HCT116 (cell line): ENCODE data around the gene SAMD9L. TPM values are rescaled to one million over a fixed set of nuclear protein-coding genes. Genes with fewer than 3 reads are reported as not detected.

Experiments used
- ATAC-seq: fragments of 200-7000 bp; cut with Tn5 transposase; 2 replicates; pipeline ENCODE4 v1.9.1; 2020; ENCODE audit warnings: mild to moderate bottlenecking, moderate library complexity
- BruUV-seq: library from RNA; stranded (reverse); fragments of 400-500 nt; replicated peaks from 2 replicates; lab custom pipeline; 2021; lab: Mats Ljungman, UMichigan
- CTCF ChIA-PET: fragments of 300-600 bp; sonication (Branson Sonifier 250); formaldehyde crosslinking; loops from one replicate; lab custom pipeline; 2021; ENCODE audit warnings: antibody characterized with exemption; lab: Charles Lee
- POLR2A ChIA-PET: fragments of 300-600, 350-600 bp; sonication (Branson Sonifier 250); formaldehyde crosslinking; loops from one replicate; lab custom pipeline; 2021; ENCODE audit warnings: antibody characterized with exemption; lab: Charles Lee
- RAD21 ChIA-PET, 2 experiments: fragments of 300-600 bp; sonication (Branson Sonifier 250); formaldehyde crosslinking; loops; one replicate each; lab custom pipeline; 2023; ENCODE audit warnings: low total read pairs in 2 of 2; ENCODE audit not compliant: uncharacterized antibody in 2 of 2, unreplicated experiment in 2 of 2, low non-redundant PET in 1 of 2; lab: Charles Lee
- DNase-seq: peaks from one replicate; pipeline ENCODE4 v3.0.0-alpha.2; 2010; ENCODE audit warnings: low read depth, low spot score
- H2AFZ ChIP-seq: fragments of 200-600 bp; shearing (Covaris generic), sonication (generic); 2 replicates; pipeline ENCODE4 v1.6.1; 2017; ENCODE audit warnings: low read depth, mixed run types, mixed read lengths, antibody characterized with exemption, low read length; ENCODE audit not compliant: poor library complexity, severe bottlenecking
- H3K27ac ChIP-seq: 2 replicates; pipeline ENCODE4 v1.5.1; 2012; ENCODE audit warnings: low read depth, low read length
- H3K27me3 ChIP-seq: fragments of 200-600 bp; sonication (generic); 2 replicates; pipeline ENCODE4 v1.6.1; 2016; ENCODE audit warnings: mixed run types, low read length, mixed read lengths; ENCODE audit not compliant: insufficient read depth
- H3K36me3 ChIP-seq, 2 experiments: fragments of 200-500 bp in 1 of 2; fragments of 200-600 bp in 1 of 2; sonication (Bioruptor generic) in 1 of 2; sonication (generic) in 1 of 2; 2 replicates each; pipeline versions ENCODE4 v1.5.1 to v1.6.1; 2014 to 2016; ENCODE audit warnings: low read length in 2 of 2, inconsistent platforms in 1 of 2, mixed read lengths in 1 of 2, mixed run types in 1 of 2; ENCODE audit not compliant: insufficient read depth in 2 of 2, control insufficient read depth in 1 of 2
- H3K4me1 ChIP-seq, 2 experiments: fragments of 200-600 bp in 1 of 2; sonication (generic) in 1 of 2; 2 replicates each; pipeline versions ENCODE4 v1.5.1 to v1.6.1; 2012 to 2017; ENCODE audit warnings: low read length in 2 of 2, inconsistent platforms in 1 of 2, mild to moderate bottlenecking in 1 of 2, mixed read lengths in 1 of 2, mixed run types in 1 of 2, moderate library complexity in 1 of 2; ENCODE audit not compliant: insufficient read depth in 2 of 2, control insufficient read depth in 1 of 2
- H3K4me2 ChIP-seq: fragments of 200-600 bp; sonication (generic); 2 replicates; pipeline ENCODE4 v1.6.1; 2017; ENCODE audit warnings: mixed run types, low read length, mixed read lengths
- H3K4me3 ChIP-seq, 2 experiments: fragments of 200-600 bp in 1 of 2; sonication (generic) in 1 of 2; replicated peaks in 1 of 2; 2 replicates each; pipeline ENCODE4 v1.5.1; 2011 to 2016; ENCODE audit warnings: low read length in 2 of 2, control low read depth in 1 of 2, low read depth in 1 of 2, mild to moderate bottlenecking in 1 of 2, mixed read lengths in 1 of 2, mixed run types in 1 of 2
- H3K79me2 ChIP-seq: fragments of 200-600 bp; sonication (generic); 2 replicates; pipeline ENCODE4 v1.6.1; 2017; ENCODE audit warnings: mild to moderate bottlenecking, mixed run types, low read length, moderate library complexity, mixed read lengths; ENCODE audit not compliant: insufficient read depth
- H3K9ac ChIP-seq: fragments of 200-600 bp; sonication (generic); 2 replicates; pipeline ENCODE4 v1.6.1; 2016; ENCODE audit warnings: low read length, mixed read lengths
- H3K9me2 ChIP-seq: fragments of 200-600 bp; sonication (generic), shearing (Covaris generic); 2 replicates; pipeline ENCODE4 v1.6.1; 2017; ENCODE audit warnings: mixed run types, mild to moderate bottlenecking, moderate library complexity; ENCODE audit not compliant: insufficient read depth
- H3K9me3 ChIP-seq, 2 experiments: fragments of 200-500 bp in 1 of 2; fragments of 200-600 bp in 1 of 2; sonication (Bioruptor generic) in 1 of 2; sonication (generic) in 1 of 2; 2 replicates each; pipeline ENCODE4 v1.6.1; 2014 to 2017; ENCODE audit warnings: low read length in 2 of 2, mixed read lengths in 2 of 2, inconsistent platforms in 1 of 2, low read depth in 1 of 2, mild to moderate bottlenecking in 1 of 2, mixed run types in 1 of 2, moderate library complexity in 1 of 2; ENCODE audit not compliant: control insufficient read depth in 1 of 2, insufficient read depth in 1 of 2
- H4K20me1 ChIP-seq: fragments of 200-600 bp; sonication (generic), shearing (Covaris generic); 2 replicates; pipeline ENCODE4 v1.6.1; 2017; ENCODE audit warnings: mixed run types, mild to moderate bottlenecking, moderate library complexity; ENCODE audit not compliant: insufficient read depth
- CEBPB ChIP-seq: IDR thresholded peaks from 2 replicates; pipeline ENCODE4 v1.6.1; 2012; ENCODE audit warnings: low read depth
- CTCF ChIP-seq, 3 experiments: fragments of 200-600 bp in 1 of 3; sonication (generic) in 1 of 3; IDR thresholded peaks in 2 of 3; conservative IDR thresholded peaks in 1 of 3; 2 replicates each; pipeline ENCODE4 v1.5.1; 2012 to 2017; ENCODE audit warnings: low read depth in 2 of 3, low read length in 2 of 3, antibody characterized with exemption in 1 of 3, borderline replicate concordance in 1 of 3, control low read depth in 1 of 3, mild to moderate bottlenecking in 1 of 3, mixed read lengths in 1 of 3, mixed run types in 1 of 3, moderate library complexity in 1 of 3; ENCODE audit not compliant: insufficient read depth in 1 of 3
- EZH2phosphoT487 ChIP-seq: fragments of 200-600 bp; IDR thresholded peaks from 2 replicates; pipeline ENCODE4 v1.6.1; 2018; ENCODE audit warnings: antibody characterized with exemption, borderline replicate concordance
- FOSL1 ChIP-seq: IDR thresholded peaks from 2 replicates; pipeline ENCODE4 v1.6.1; 2012; ENCODE audit warnings: low read depth
- POLR2A ChIP-seq: IDR thresholded peaks from 2 replicates; pipeline ENCODE4 v1.7.0; 2011; ENCODE audit warnings: borderline replicate concordance; ENCODE audit not compliant: insufficient read depth, insufficient read length; ENCODE audit errors: extremely low read depth
- RAD21 ChIP-seq: IDR thresholded peaks from 2 replicates; pipeline ENCODE4 v1.6.1; 2012; ENCODE audit warnings: low read depth, mild to moderate bottlenecking
- YY1 ChIP-seq: IDR thresholded peaks from 2 replicates; pipeline ENCODE4 v1.6.1; 2011; ENCODE audit warnings: low read length, low read depth, moderate library complexity, mild to moderate bottlenecking; ENCODE audit not compliant: insufficient replicate concordance; ENCODE audit errors: extremely low read depth
- ZFX ChIP-seq: fragments of 450-650 bp; IDR thresholded peaks from 2 replicates; pipeline ENCODE4 v1.6.1; 2017
- intact Hi-C: fragments of 100-400 bp; cut with micrococcal nuclease; formaldehyde crosslinking; loops from 2 replicates; pipeline ENCODE4 v1.10.0; 2022
- total RNA-seq: library from RNA; stranded (reverse); gene quantifications from one replicate; pipeline ENCODE4 v1.2.1, GENCODE V29; 2021; ENCODE audit not compliant: unreplicated experiment
- TF ChIP-seq, protein P1 (sequence below): IDR thresholded peaks from 2 replicates; pipeline ENCODE4 v1.6.1; 2011; ENCODE audit warnings: mild to moderate bottlenecking, low read length, moderate library complexity; ENCODE audit not compliant: insufficient replicate concordance; ENCODE audit errors: extremely low read depth

The SAMD9L gene
- total RNA-seq, 1 experiment from 2014 or later, result 0.15 TPM

- intact Hi-C loops, result loop anchor here (5.0 kb wide), 1 partner anchor 50 kb away; the partner anchor contains the start of gene HEPACAM2
- no peak for DNase-seq
- BruUV-seq, result no TSS peak
- Histone ChIP-seq H2AFZ (no peak overlapping the region), H3K27ac (no peak overlapping the region), H3K9ac (no peak overlapping the region), H3K9me3 (no peaks in the 10 kb centered on the region)
- ATAC-seq, result no peak
- TF ChIP-seq EZH2phosphoT487 (no peak), POLR2A (no peak), FOSL1 (no peak), ZFX (no peak), RAD21 (no peak), YY1 (no peak)
- TF ChIP-seq, all 23 proteins: peak for 0
- Histone ChIP-seq H4K20me1 (no peaks in the 10 kb centered on the region), H3K79me2 (no peaks in the 10 kb centered on the region), H3K4me2 (no peak overlapping the region), H3K27me3 (peaks cover 17% of the 10 kb centered on the region; the same call in 1 of the 2 replicates), H3K4me3 (no peak overlapping the region), H3K4me1 (no peaks in the 10 kb centered on the region), H3K36me3 (no peaks in the 10 kb centered on the region), H3K9me2 (no peaks in the 10 kb centered on the region)
- ChIA-PET CTCF (no interaction called here), POLR2A (no interaction called here), RAD21 (no interaction called here)
These were observed 28.9 kb upstream of the SAMD9L start for GRCh38 chr7:93176992-93177580.

DNA sequence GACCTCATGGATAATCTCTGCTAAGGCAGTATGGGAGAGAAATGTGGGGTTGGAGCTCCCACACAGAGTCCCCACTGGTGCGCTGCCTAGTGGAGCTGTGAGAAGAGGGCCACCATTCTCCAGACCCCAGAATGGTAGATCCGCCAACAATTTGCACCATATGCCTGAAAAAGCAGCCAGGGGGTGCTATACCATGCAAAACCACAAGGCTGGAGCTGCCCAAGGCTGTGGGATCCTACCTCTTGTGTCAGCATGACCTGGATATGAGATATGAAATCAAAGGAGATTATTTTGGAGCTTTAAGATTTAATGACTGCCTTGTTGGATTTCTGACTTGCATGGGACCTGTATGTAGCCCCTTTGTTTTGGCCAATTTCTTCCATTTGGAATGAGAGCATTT lies 27.0 kb upstream of the SAMD9L start:
- no peak overlapping the region for H3K27ac ChIP-seq
- ChIA-PET POLR2A (no interaction called here), RAD21 (no interaction called here), CTCF (no interaction called here)
- H3K9me2 ChIP-seq, result no peaks in the 10 kb centered on the region
- no peaks in the 10 kb centered on the region for H4K20me1 ChIP-seq
- peaks cover 11% of the 10 kb centered on the region; the same call in 1 of the 2 replicates for H3K27me3 ChIP-seq
- ATAC-seq (peak; percentile 32; the same call in 1 of the 2 replicates), DNase-seq (no peak)
- no peaks in the 10 kb centered on the region; a peak in 1 of 4 replicates for H3K9me3 ChIP-seq
- H3K4me2 ChIP-seq, result no peak overlapping the region
- intact Hi-C loops, result loop anchor here (5.0 kb wide), 1 partner anchor 52 kb away; the partner anchor contains the start of gene HEPACAM2
- no peak overlapping the region for H2AFZ ChIP-seq
- H3K4me1 ChIP-seq, result no peaks in the 10 kb centered on the region
- no peak overlapping the region for H3K4me3 ChIP-seq
- H3K36me3 ChIP-seq, result no peaks in the 10 kb centered on the region
- BruUV-seq, result no TSS peak
- no peaks in the 10 kb centered on the region for H3K79me2 ChIP-seq
- H3K9ac ChIP-seq, result no peak overlapping the region
- TF ChIP-seq POLR2A (no peak), CTCF (IDR thresholded peaks at IDR 0.05 in 2 of 3, conservative IDR thresholded peaks at IDR 0.05 in 1 of 3; ENCODE audit: borderline replicate concordance in 1 of 3, insufficient read depth in 1 of 3, low read depth in 2 of 3, low read length in 2 of 3) (peak in 1 of 3 experiments; percentile 12; a peak in 1 of 6 replicates), CEBPB (no peak)
- TF ChIP-seq, protein P1, sequence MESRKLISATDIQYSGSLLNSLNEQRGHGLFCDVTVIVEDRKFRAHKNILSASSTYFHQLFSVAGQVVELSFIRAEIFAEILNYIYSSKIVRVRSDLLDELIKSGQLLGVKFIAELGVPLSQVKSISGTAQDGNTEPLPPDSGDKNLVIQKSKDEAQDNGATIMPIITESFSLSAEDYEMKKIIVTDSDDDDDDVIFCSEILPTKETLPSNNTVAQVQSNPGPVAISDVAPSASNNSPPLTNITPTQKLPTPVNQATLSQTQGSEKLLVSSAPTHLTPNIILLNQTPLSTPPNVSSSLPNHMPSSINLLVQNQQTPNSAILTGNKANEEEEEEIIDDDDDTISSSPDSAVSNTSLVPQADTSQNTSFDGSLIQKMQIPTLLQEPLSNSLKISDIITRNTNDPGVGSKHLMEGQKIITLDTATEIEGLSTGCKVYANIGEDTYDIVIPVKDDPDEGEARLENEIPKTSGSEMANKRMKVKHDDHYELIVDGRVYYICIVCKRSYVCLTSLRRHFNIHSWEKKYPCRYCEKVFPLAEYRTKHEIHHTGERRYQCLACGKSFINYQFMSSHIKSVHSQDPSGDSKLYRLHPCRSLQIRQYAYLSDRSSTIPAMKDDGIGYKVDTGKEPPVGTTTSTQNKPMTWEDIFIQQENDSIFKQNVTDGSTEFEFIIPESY, result no peak
